A549 (cell line): ENCODE data around the gene BUD23. TPM values are rescaled to one million over a fixed set of nuclear protein-coding genes. Genes with fewer than 3 reads are reported as not detected.
A peak's percentile ranks its signal among the peaks of the same experiment; 100 is the strongest.

Experiments used
- ATAC-seq, 2 experiments: fragments of 200-7000 bp in 1 of 2; fragments of >200 bp in 1 of 2; cut with Nextera tagmentation in 1 of 2; cut with Tn5 transposase in 1 of 2; 3 replicates each; pipeline versions ENCODE4 v1.8.0 to v1.9.1; 2018 to 2020; ENCODE audit warnings: mild to moderate bottlenecking in 1 of 2, moderate library complexity in 1 of 2
- CTCF ChIA-PET: fragments of 300-600 bp; sonication (Branson Sonifier 250); formaldehyde crosslinking; extraction: SDS; loops from one replicate; lab custom pipeline; 2021; ENCODE audit warnings: antibody characterized with exemption, inconsistent platforms; lab: Yijun Ruan, JAX
- POLR2A ChIA-PET: fragments of 350-600 bp; formaldehyde crosslinking; extraction: SDS; loops from one replicate; lab custom pipeline; 2021; ENCODE audit warnings: antibody characterized with exemption, inconsistent platforms; lab: Yijun Ruan, JAX
- DNase-seq, 2 experiments: peaks; one replicate each; pipeline versions ENCODE4 v3.0.0 to v3.0.0-alpha.2; 2011 to 2016; ENCODE audit warnings: low read depth in 1 of 2, low spot score in 1 of 2
- FAIRE-seq: peaks from 2 replicates; lab custom pipeline; 2011; peaks lifted over from hg19 to GRCh38; lab: Jason Lieb, UNC
- H3K27ac ChIP-seq, 2 experiments: fragments of >200 bp; sonication (Bioruptor Twin); formaldehyde crosslinking; 3 replicates each; pipeline ENCODE4 v1.5.1; 2016 to 2017
- H3K4me1 ChIP-seq: fragments of >200 bp; sonication (Bioruptor Twin); formaldehyde crosslinking; 3 replicates; pipeline ENCODE4 v1.6.1; 2016
- H3K4me2 ChIP-seq: fragments of >200 bp; sonication (Bioruptor Twin); formaldehyde crosslinking; 3 replicates; pipeline ENCODE4 v1.6.1; 2016
- H3K4me3 ChIP-seq: fragments of >200 bp; sonication (Bioruptor Twin); formaldehyde crosslinking; 3 replicates; pipeline ENCODE4 v1.5.1; 2016
- H3K9me3 ChIP-seq: fragments of >200 bp; sonication (Bioruptor Twin); formaldehyde crosslinking; 3 replicates; pipeline ENCODE4 v1.6.1; 2016
- ATOH8 ChIP-seq: fragments of 250-450 bp; sonication (Bioruptor Pico); IDR thresholded peaks from 2 replicates; pipeline ENCODE4 v1.5.0; 2020; ENCODE audit warnings: low read depth, mild to moderate bottlenecking, moderate library complexity
- BHLHE40 ChIP-seq: IDR thresholded peaks from 2 replicates; pipeline ENCODE4 v1.6.1; 2012; ENCODE audit warnings: low read depth, low read length, inconsistent platforms
- CBX2 ChIP-seq: fragments of 200-600 bp; sonication (generic); IDR thresholded peaks from 2 replicates; pipeline ENCODE4 v1.6.1; 2016; ENCODE audit warnings: low read depth, mild to moderate bottlenecking, borderline replicate concordance
- CHD4 ChIP-seq: fragments of 200-600 bp; sonication (generic); IDR thresholded peaks from 2 replicates; pipeline ENCODE4 v1.6.1; 2016; ENCODE audit warnings: antibody characterized with exemption, mild to moderate bottlenecking, borderline replicate concordance
- EP300 ChIP-seq, 2 experiments: fragments of >200 bp; sonication (Bioruptor Twin); formaldehyde crosslinking; IDR thresholded peaks; 2 replicates in 1 of 2; 3 replicates in 1 of 2; pipeline ENCODE4 v1.6.1; 2016 to 2017
- FOSL2 ChIP-seq, 2 experiments: fragments of 450-650 bp in 1 of 2; fragments of >200 bp in 1 of 2; sonication (Bioruptor Twin) in 1 of 2; formaldehyde crosslinking; IDR thresholded peaks; 2 replicates each; pipeline versions ENCODE4 v1.5.0 to v1.6.1; 2016 to 2020; ENCODE audit warnings: mild to moderate bottlenecking in 1 of 2, moderate library complexity in 1 of 2
- HDAC2 ChIP-seq: fragments of 200-600 bp; sonication (generic); IDR thresholded peaks from 2 replicates; pipeline ENCODE4 v1.6.1; 2016
- HEYL ChIP-seq: fragments of 250-450 bp; sonication (Bioruptor Pico); IDR thresholded peaks from 2 replicates; pipeline ENCODE4 v1.8.0; 2021; ENCODE audit warnings: mild to moderate bottlenecking, moderate library complexity
- HOXA7 ChIP-seq: fragments of 250-450 bp; sonication (Bioruptor Pico); IDR thresholded peaks from 2 replicates; pipeline ENCODE4 v1.5.0; 2020; ENCODE audit warnings: mild to moderate bottlenecking, moderate library complexity
- KDM1A ChIP-seq: fragments of 200-600 bp; sonication (generic); IDR thresholded peaks from 2 replicates; pipeline ENCODE4 v1.6.1; 2016; ENCODE audit warnings: low read depth, mild to moderate bottlenecking
- PHF8 ChIP-seq: fragments of 200-600 bp; sonication (generic); IDR thresholded peaks from 2 replicates; pipeline ENCODE4 v1.6.1; 2016; ENCODE audit warnings: low read depth, mild to moderate bottlenecking, antibody characterized with exemption, moderate library complexity, borderline replicate concordance
- RARB ChIP-seq: fragments of 250-450 bp; sonication (Bioruptor Pico); IDR thresholded peaks from 2 replicates; pipeline ENCODE4 v1.8.0; 2021; ENCODE audit warnings: mild to moderate bottlenecking, moderate library complexity
- RCOR1 ChIP-seq: fragments of 150-350 bp; IDR thresholded peaks from 2 replicates; pipeline ENCODE4 v1.6.1; 2014; ENCODE audit warnings: antibody characterized with exemption, low read length, low read depth
- RFX5 ChIP-seq: fragments of 450-650 bp; IDR thresholded peaks from 2 replicates; pipeline ENCODE4 v1.7.1; 2014; ENCODE audit warnings: antibody characterized with exemption, mild to moderate bottlenecking, moderate library complexity
- SMC3 ChIP-seq: fragments of >200 bp; sonication (Bioruptor Twin); formaldehyde crosslinking; IDR thresholded peaks from 3 replicates; pipeline ENCODE4 v1.6.1; 2018; ENCODE audit warnings: inconsistent platforms
- TP53 ChIP-seq: fragments of 250-450 bp; sonication (Bioruptor Pico); IDR thresholded peaks from 2 replicates; pipeline ENCODE4 v1.5.0; 2021; ENCODE audit warnings: mild to moderate bottlenecking, moderate library complexity
- ZC3H11A ChIP-seq: fragments of 450-650 bp; IDR thresholded peaks from 2 replicates; pipeline ENCODE4 v1.6.1; 2014; ENCODE audit warnings: antibody characterized with exemption, mild to moderate bottlenecking
- WGBS: methylation state at CpG from one replicate; pipeline ENCODE4 v1.1.6; 2017; ENCODE audit errors: missing lambda C conversion rate; 5-methylcytosine and 5-hydroxymethylcytosine counted together
- polyA plus RNA-seq, 4 experiments: library from polyadenylated mRNA; depleted of rRNA in 3 of 4; stranded (reverse); fragments of >200 nt; fragmentation: RNase III in 1 of 4; extraction: RNeasy Plus Mini Kit Qiagen cat#74134 plus additional on column Dnase treatment in 1 of 4; gene quantifications; 2 replicates in 3 of 4; 3 replicates in 1 of 4; pipeline ENCODE4 v1.2.3, GENCODE V29; 2011 to 2017
- TF ChIP-seq, protein P1 (sequence below): fragments of >200 bp; sonication (Bioruptor Twin); formaldehyde crosslinking; IDR thresholded peaks from 2 replicates; pipeline ENCODE4 v1.6.1; 2016
- TF ChIP-seq, protein P2 (sequence below): fragments of 450-650 bp; IDR thresholded peaks from 2 replicates; pipeline ENCODE4 v1.6.1; 2014; ENCODE audit warnings: antibody characterized with exemption
- TF ChIP-seq, protein P3 (sequence below): IDR thresholded peaks from 2 replicates; pipeline ENCODE4 v1.6.1; 2012; ENCODE audit warnings: low read depth, borderline replicate concordance

The BUD23 gene
- polyA plus RNA-seq, 2 of the 4 experiments (the other 2 are of a cell fraction), result 134 to 161 TPM

DNA sequence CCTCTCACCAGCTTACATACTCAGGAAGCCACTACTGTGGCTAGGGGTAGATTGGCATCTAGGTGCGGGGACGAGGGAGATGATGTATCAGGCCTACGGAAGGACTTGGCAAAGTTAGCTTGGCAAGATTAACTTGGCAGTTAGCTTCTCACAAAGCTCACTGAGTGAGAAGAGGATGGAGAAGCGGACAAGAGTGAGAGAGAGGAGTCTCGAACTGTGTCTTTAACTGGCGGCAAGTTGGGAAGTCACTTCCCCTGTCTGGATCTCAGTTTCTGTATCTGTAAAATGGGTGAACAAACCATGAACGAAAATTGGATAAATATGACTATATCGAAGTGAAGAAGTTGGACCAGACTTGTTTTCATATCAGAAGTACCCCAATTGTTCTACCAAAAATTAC, 49.6 kb upstream of the BUD23 start:
- H3K27ac ChIP-seq, result 0 out of 6 replicates have a peak overlapping the region, but pooled peaks of 1 of the 2 experiments have one; percentile 8
- no peak for TF ChIP-seq CBX2
- TF ChIP-seq KDM1A, result 0 out of 2 replicates have a peak, but pooled peaks have one; percentile 41
- TF ChIP-seq, all 56 proteins: peak for 1
- ChIA-PET CTCF (interaction anchor here (0.6 to 6.7 kb wide), 5 partner anchors 12 to 101 kb away, joined by 3 to 73 read pairs (median 4); partner anchors contain the start of gene VPS37D), POLR2A (no interaction called here)
- FAIRE-seq (no peak), DNase-seq (no peak), ATAC-seq (no peak)
- Histone ChIP-seq H3K4me3 (no peak overlapping the region), H3K9me3 (no peaks in the 10 kb centered on the region), H3K4me1 (peaks cover 30% of the 10 kb centered on the region), H3K4me2 (no peak overlapping the region)
- WGBS, result 88% methylated on average over 8 of the region's 8 CpGs

DNA sequence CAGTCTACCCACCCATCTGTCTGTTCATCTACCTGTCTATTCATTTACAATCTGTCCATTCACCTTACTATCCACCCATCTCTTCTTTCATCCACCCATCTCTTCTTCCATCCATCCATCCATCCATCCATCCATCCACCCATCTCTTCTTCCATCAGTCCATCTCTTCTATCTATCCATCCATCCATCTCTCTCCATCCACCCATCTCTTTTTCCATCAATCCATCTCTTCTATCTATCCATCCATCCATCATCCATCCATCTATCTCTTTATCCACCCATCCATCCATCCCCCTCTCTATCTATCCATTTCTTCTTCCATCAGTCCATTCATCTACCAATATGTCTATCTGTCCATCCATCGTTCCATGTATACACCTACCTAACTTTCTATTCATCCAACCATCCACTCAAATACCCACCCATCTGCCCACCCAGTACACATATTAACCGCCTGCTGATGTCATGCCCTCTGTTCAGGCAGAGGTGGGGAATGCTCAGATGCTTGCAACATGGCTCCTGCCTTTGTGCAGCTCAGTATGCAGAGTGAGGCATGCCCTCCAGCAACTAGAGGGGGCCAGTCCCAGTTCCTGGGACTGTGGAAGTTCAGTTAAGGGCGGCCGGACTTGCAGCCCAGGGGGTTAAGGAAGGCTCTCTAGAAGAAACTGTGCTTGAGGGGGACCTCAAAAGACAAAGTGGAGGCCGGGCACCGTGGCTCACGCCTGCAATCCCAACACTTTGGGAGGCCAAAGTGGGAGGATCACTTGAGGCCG, 47.8 kb upstream of the BUD23 start:
- no peak overlapping the region for H3K4me3 ChIP-seq
- TF ChIP-seq, protein P1, sequence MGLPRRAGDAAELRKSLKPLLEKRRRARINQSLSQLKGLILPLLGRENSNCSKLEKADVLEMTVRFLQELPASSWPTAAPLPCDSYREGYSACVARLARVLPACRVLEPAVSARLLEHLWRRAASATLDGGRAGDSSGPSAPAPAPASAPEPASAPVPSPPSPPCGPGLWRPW, result no peak
- TF ChIP-seq, protein P2, sequence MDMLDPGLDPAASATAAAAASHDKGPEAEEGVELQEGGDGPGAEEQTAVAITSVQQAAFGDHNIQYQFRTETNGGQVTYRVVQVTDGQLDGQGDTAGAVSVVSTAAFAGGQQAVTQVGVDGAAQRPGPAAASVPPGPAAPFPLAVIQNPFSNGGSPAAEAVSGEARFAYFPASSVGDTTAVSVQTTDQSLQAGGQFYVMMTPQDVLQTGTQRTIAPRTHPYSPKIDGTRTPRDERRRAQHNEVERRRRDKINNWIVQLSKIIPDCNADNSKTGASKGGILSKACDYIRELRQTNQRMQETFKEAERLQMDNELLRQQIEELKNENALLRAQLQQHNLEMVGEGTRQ, result no peak
- TF ChIP-seq FOSL2 (IDR thresholded peaks at IDR 0.05), result no peak
- no peak for TF ChIP-seq FOSL2 (CRISPR knock-in tag; IDR thresholded peaks at IDR 0.05)
- no peak for TF ChIP-seq SMC3
- no peak for TF ChIP-seq RFX5
- no peak for TF ChIP-seq HEYL (CRISPR knock-in tag)
- TF ChIP-seq EP300 (IDR thresholded peaks at IDR 0.05), result no peak
- TF ChIP-seq ATOH8, result no peak
- no peak for TF ChIP-seq TP53 (CRISPR knock-in tag)
- no peak for TF ChIP-seq ZC3H11A
- TF ChIP-seq PHF8, result no peak
- TF ChIP-seq CBX2, result no peak
- TF ChIP-seq, protein P3, sequence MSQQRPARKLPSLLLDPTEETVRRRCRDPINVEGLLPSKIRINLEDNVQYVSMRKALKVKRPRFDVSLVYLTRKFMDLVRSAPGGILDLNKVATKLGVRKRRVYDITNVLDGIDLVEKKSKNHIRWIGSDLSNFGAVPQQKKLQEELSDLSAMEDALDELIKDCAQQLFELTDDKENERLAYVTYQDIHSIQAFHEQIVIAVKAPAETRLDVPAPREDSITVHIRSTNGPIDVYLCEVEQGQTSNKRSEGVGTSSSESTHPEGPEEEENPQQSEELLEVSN, result no peak
- TF ChIP-seq RCOR1, result no peak
- no peak for TF ChIP-seq BHLHE40
- TF ChIP-seq CHD4, result no peak
- TF ChIP-seq HOXA7 (CRISPR knock-in tag), result no peak
- no peak for TF ChIP-seq KDM1A
- no peak for TF ChIP-seq RARB (CRISPR knock-in tag)
- no peak for TF ChIP-seq HDAC2
- H3K4me1 ChIP-seq, result peaks cover 21% of the 10 kb centered on the region
- H3K27ac ChIP-seq, result peak overlapping the region; percentile 73 to 81
- H3K4me2 ChIP-seq, result peak overlapping the region; percentile 66
- no peaks in the 10 kb centered on the region for H3K9me3 ChIP-seq
- FAIRE-seq, result no peak
- ATAC-seq, result peak; percentile 32 to 35; a peak in 4 of 6 replicates
- CTCF ChIA-PET, result interaction anchor here (0.6 to 2.3 kb wide), 5 partner anchors 15 to 90 kb away, joined by 3 to 15 read pairs (median 4); no protein-coding TSS in a partner anchor
- DNase-seq, result no peak
- 53% methylated on average over 6 of the region's 8 CpGs for WGBS
- POLR2A ChIA-PET, result interaction anchor here (0.9 to 1.0 kb wide), 2 partner anchors 11 to 72 kb away, joined by 3 to 7 read pairs; partner anchors contain the start of gene MLXIPL
